ENCODE results near the gene EEF1B2.

- TF ChIP-seq, protein P1, sequence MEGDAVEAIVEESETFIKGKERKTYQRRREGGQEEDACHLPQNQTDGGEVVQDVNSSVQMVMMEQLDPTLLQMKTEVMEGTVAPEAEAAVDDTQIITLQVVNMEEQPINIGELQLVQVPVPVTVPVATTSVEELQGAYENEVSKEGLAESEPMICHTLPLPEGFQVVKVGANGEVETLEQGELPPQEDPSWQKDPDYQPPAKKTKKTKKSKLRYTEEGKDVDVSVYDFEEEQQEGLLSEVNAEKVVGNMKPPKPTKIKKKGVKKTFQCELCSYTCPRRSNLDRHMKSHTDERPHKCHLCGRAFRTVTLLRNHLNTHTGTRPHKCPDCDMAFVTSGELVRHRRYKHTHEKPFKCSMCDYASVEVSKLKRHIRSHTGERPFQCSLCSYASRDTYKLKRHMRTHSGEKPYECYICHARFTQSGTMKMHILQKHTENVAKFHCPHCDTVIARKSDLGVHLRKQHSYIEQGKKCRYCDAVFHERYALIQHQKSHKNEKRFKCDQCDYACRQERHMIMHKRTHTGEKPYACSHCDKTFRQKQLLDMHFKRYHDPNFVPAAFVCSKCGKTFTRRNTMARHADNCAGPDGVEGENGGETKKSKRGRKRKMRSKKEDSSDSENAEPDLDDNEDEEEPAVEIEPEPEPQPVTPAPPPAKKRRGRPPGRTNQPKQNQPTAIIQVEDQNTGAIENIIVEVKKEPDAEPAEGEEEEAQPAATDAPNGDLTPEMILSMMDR (CRISPR knock-in tag; IDR thresholded peaks at IDR 0.05) = no peak
- TF ChIP-seq, protein P2, sequence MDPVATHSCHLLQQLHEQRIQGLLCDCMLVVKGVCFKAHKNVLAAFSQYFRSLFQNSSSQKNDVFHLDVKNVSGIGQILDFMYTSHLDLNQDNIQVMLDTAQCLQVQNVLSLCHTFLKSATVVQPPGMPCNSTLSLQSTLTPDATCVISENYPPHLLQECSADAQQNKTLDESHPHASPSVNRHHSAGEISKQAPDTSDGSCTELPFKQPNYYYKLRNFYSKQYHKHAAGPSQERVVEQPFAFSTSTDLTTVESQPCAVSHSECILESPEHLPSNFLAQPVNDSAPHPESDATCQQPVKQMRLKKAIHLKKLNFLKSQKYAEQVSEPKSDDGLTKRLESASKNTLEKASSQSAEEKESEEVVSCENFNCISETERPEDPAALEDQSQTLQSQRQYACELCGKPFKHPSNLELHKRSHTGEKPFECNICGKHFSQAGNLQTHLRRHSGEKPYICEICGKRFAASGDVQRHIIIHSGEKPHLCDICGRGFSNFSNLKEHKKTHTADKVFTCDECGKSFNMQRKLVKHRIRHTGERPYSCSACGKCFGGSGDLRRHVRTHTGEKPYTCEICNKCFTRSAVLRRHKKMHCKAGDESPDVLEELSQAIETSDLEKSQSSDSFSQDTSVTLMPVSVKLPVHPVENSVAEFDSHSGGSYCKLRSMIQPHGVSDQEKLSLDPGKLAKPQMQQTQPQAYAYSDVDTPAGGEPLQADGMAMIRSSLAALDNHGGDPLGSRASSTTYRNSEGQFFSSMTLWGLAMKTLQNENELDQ (CRISPR knock-in tag; IDR thresholded peaks at IDR 0.05; ENCODE audit: borderline replicate concordance) = no peak
- TF ChIP-seq MLLT10 (CRISPR knock-in tag; IDR thresholded peaks at IDR 0.05) = no peak
- no peak for TF ChIP-seq PHF5A (CRISPR knock-in tag; IDR thresholded peaks at IDR 0.05; ENCODE audit: low read depth, unreplicated experiment)
- TF ChIP-seq EP300 (IDR thresholded peaks at IDR 0.05; ENCODE audit: low read depth in 2 of 2, low read length in 2 of 2) = no peak
- TF ChIP-seq EP300 (CRISPR knock-in tag; IDR thresholded peaks at IDR 0.05; ENCODE audit: borderline replicate concordance) = no peak
- TF ChIP-seq SETDB1 (CRISPR knock-in tag; IDR thresholded peaks at IDR 0.05; ENCODE audit: borderline replicate concordance) = no peak
- no peak for TF ChIP-seq SP1 (IDR thresholded peaks at IDR 0.05)
- no peak for TF ChIP-seq SP1 (CRISPR knock-in tag; IDR thresholded peaks at IDR 0.05)
- TF ChIP-seq ZNF572 (CRISPR knock-in tag; IDR thresholded peaks at IDR 0.05) = no peak
- TF ChIP-seq, protein P3, sequence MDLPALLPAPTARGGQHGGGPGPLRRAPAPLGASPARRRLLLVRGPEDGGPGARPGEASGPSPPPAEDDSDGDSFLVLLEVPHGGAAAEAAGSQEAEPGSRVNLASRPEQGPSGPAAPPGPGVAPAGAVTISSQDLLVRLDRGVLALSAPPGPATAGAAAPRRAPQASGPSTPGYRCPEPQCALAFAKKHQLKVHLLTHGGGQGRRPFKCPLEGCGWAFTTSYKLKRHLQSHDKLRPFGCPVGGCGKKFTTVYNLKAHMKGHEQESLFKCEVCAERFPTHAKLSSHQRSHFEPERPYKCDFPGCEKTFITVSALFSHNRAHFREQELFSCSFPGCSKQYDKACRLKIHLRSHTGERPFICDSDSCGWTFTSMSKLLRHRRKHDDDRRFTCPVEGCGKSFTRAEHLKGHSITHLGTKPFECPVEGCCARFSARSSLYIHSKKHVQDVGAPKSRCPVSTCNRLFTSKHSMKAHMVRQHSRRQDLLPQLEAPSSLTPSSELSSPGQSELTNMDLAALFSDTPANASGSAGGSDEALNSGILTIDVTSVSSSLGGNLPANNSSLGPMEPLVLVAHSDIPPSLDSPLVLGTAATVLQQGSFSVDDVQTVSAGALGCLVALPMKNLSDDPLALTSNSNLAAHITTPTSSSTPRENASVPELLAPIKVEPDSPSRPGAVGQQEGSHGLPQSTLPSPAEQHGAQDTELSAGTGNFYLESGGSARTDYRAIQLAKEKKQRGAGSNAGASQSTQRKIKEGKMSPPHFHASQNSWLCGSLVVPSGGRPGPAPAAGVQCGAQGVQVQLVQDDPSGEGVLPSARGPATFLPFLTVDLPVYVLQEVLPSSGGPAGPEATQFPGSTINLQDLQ (CRISPR knock-in tag; IDR thresholded peaks at IDR 0.05) = no peak
- TF ChIP-seq FOXK2 (IDR thresholded peaks at IDR 0.05) = no peak
- TF ChIP-seq ZSCAN21 (CRISPR knock-in tag; IDR thresholded peaks at IDR 0.05; ENCODE audit: borderline replicate concordance) = no peak
- TF ChIP-seq ZNF710 (CRISPR knock-in tag; IDR thresholded peaks at IDR 0.05; ENCODE audit: borderline replicate concordance) = no peak
Measured at GRCh38 chr2:206211657-206212255, 52.1 kb downstream of the EEF1B2 start.
